CD4-positive, alpha-beta T cell (primary cell): ENCODE measurements around the gene RHPN2. TPM values are rescaled to one million over a fixed set of nuclear protein-coding genes. Genes with fewer than 3 reads are reported as not detected.
A peak's percentile ranks its signal among the peaks of the same experiment; 100 is the strongest.

ENCODE experiments used
- ATAC-seq: fragments of 200-7000 bp; cut with Tn5 transposase; one replicate; pipeline ENCODE4 v1.10.0; 2022; ENCODE audit warnings: mild to moderate bottlenecking; ENCODE audit not compliant: poor library complexity
- CTCF ChIA-PET: fragments of 350-600 bp; sonication (Branson Sonifier 250); formaldehyde crosslinking; loops from one replicate; lab custom pipeline; 2021; ENCODE audit warnings: antibody characterized with exemption, inconsistent platforms; lab: Charles Lee
- POLR2A ChIA-PET: fragments of 350-600 bp; sonication (Branson Sonifier 250); formaldehyde crosslinking; loops from one replicate; lab custom pipeline; 2021; ENCODE audit warnings: antibody characterized with exemption, inconsistent platforms; lab: Charles Lee
- DNase-seq, 14 experiments: peaks; one replicate each; pipeline ENCODE4 v3.0.0-alpha.2; 2013 to 2020; ENCODE audit warnings: mixed read lengths in 2 of 14
- H3K27ac ChIP-seq, 2 donors: one replicate each; pipeline versions ENCODE4 v1.5.1 to v1.7.0; 2013; ENCODE audit warnings: low read length in 2 of 2, low read depth in 1 of 2, mild to moderate bottlenecking in 1 of 2
- H3K27me3 ChIP-seq, 2 experiments: 1 replicate in 1 of 2; 2 replicates in 1 of 2; pipeline versions ENCODE4 v1.6.1 to v1.7.0; 2013; ENCODE audit warnings: low read length in 2 of 2, control low read depth in 1 of 2, mild to moderate bottlenecking in 1 of 2, moderate library complexity in 1 of 2; ENCODE audit not compliant: insufficient read depth in 2 of 2, control insufficient read depth in 1 of 2
- H3K36me3 ChIP-seq: one replicate; pipeline ENCODE4 v1.6.1; 2013; ENCODE audit warnings: low read length, control low read depth; ENCODE audit not compliant: insufficient read depth
- H3K4me1 ChIP-seq: one replicate; pipeline ENCODE4 v1.6.1; 2013; ENCODE audit warnings: low read length, control low read depth; ENCODE audit not compliant: insufficient read depth
- H3K4me3 ChIP-seq: one replicate; pipeline ENCODE4 v1.5.1; 2013; ENCODE audit warnings: mild to moderate bottlenecking, low read length, moderate library complexity
- H3K9me3 ChIP-seq, 2 experiments: 1 replicate in 1 of 2; 2 replicates in 1 of 2; pipeline versions ENCODE4 v1.6.1 to v1.7.0; 2013; ENCODE audit warnings: low read length in 2 of 2, mild to moderate bottlenecking in 2 of 2, control low read depth in 1 of 2, moderate library complexity in 1 of 2; ENCODE audit not compliant: control insufficient read depth in 1 of 2, insufficient read depth in 1 of 2
- H3K27ac Mint-ChIP-seq: one replicate; pipeline ENCODE4 v1.8.0; 2020; ENCODE audit warnings: mixed read lengths
- H3K27me3 Mint-ChIP-seq: one replicate; pipeline ENCODE4 v1.8.0; 2021; ENCODE audit warnings: mixed read lengths
- H3K36me3 Mint-ChIP-seq: one replicate; pipeline ENCODE4 v1.8.0; 2021; ENCODE audit warnings: low read depth, mixed read lengths
- H3K4me1 Mint-ChIP-seq: one replicate; pipeline ENCODE4 v1.8.0; 2021; ENCODE audit warnings: low read depth, mixed read lengths
- H3K4me3 Mint-ChIP-seq: one replicate; pipeline ENCODE4 v1.8.0; 2020; ENCODE audit warnings: mild to moderate bottlenecking, mixed read lengths
- H3K9me3 Mint-ChIP-seq: one replicate; pipeline ENCODE4 v1.8.0; 2020; ENCODE audit warnings: mixed read lengths
- intact Hi-C, 2 experiments: fragments of 100-400 bp; cut with DNase I in 1 of 2; cut with micrococcal nuclease in 1 of 2; formaldehyde crosslinking; loops; one replicate each; pipeline versions ENCODE4 v1.15.1 to v1.9.0; 2023 to 2025; cut with DNase I, micrococcal nuclease
- total RNA-seq, 174 experiments: library from RNA in 2 of 174; stranded (reverse) in 2 of 174; gene quantifications; one replicate each; pipeline ENCODE4 v1.2.3 and lab custom pipeline; 2021 to 2026
- TF ChIP-seq, protein P1 (sequence below): fragments of 200-600 bp; IDR thresholded peaks from one replicate; pipeline ENCODE4 v1.8.0; 2022; ENCODE audit warnings: antibody characterized with exemption, mild to moderate bottlenecking

The RHPN2 gene
- total RNA-seq, 2 experiments from 2014 or later = 0.08 TPM; not detected in 1

DNA sequence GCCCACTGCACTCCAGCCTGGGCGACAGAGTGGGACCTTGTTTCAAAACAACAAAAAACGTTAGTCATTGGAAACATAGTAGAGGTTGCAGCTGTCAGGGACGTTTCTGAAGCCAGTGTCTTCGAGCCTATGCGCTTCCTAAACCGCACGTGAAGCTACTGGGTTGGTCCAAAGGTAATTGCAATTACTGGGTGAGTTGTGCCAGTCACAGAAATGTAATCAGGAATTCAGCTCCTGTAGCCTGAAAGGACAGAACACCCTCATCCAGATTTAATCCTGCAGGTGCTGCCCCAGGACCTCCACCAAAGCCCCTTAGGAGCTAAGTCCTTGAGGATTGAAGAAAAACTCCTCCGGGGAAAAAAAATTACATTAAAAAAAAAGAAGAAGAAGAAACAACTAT, 2.4 kb upstream of the RHPN2 start:
- POLR2A ChIA-PET = no interaction called here
- Histone ChIP-seq H3K36me3 (no peaks in the 10 kb centered on the region), H3K9me3 (peaks cover 0 to 5% of the 10 kb centered on the region in 2 experiments), H3K4me1 (peaks cover 15% of the 10 kb centered on the region), H3K27me3 (peaks cover 14 to 20% of the 10 kb centered on the region in 2 experiments), H3K27ac (no peak overlapping the region), H3K4me3 (no peak overlapping the region)
- Mint-ChIP-seq H3K9me3 (no peaks in the 10 kb centered on the region), H3K27me3 (peaks cover 34% of the 10 kb centered on the region), H3K4me3 (no peak overlapping the region), H3K36me3 (no peaks in the 10 kb centered on the region), H3K27ac (no peak overlapping the region), H3K4me1 (no peaks in the 10 kb centered on the region)
- intact Hi-C loops = no loop called here
- CTCF ChIA-PET = no interaction called here
- TF ChIP-seq, protein P1, sequence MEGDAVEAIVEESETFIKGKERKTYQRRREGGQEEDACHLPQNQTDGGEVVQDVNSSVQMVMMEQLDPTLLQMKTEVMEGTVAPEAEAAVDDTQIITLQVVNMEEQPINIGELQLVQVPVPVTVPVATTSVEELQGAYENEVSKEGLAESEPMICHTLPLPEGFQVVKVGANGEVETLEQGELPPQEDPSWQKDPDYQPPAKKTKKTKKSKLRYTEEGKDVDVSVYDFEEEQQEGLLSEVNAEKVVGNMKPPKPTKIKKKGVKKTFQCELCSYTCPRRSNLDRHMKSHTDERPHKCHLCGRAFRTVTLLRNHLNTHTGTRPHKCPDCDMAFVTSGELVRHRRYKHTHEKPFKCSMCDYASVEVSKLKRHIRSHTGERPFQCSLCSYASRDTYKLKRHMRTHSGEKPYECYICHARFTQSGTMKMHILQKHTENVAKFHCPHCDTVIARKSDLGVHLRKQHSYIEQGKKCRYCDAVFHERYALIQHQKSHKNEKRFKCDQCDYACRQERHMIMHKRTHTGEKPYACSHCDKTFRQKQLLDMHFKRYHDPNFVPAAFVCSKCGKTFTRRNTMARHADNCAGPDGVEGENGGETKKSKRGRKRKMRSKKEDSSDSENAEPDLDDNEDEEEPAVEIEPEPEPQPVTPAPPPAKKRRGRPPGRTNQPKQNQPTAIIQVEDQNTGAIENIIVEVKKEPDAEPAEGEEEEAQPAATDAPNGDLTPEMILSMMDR = no peak
- DNase-seq (no peak), ATAC-seq (no peak)

DNA sequence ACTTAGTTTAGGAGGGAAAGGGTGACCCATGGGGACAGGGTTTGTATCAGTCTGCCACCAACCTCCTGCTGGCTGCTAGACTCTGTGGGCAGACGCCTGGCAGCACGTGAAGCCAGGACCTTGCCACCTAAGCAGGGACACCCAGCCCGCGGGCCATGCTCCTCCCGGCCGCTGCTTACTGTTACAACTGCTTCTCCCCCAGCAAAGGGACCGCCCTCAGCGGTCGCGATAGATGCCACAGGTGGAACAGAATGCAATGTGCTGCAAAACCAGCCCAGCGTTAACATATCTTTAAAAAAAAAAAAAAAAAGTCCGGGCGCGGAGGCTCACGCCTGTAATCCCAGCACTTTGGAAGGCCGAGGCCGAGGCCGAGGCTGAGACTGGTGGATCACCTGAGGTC, 1.9 kb upstream of the RHPN2 start:
- Mint-ChIP-seq H3K36me3 (no peaks in the 10 kb centered on the region), H3K9me3 (no peaks in the 10 kb centered on the region), H3K27ac (no peak overlapping the region), H3K27me3 (peaks cover 40% of the 10 kb centered on the region), H3K4me3 (peak overlapping the region; percentile 49), H3K4me1 (no peaks in the 10 kb centered on the region)
- DNase-seq (no peak), ATAC-seq (no peak)
- H3K36me3 ChIP-seq = no peaks in the 10 kb centered on the region
- TF ChIP-seq, protein P1 = no peak
- ChIA-PET CTCF (no interaction called here), POLR2A (no interaction called here)
- intact Hi-C loops = no loop called here
- H3K9me3 ChIP-seq = peaks cover 0 to 5% of the 10 kb centered on the region in 2 experiments
- no peak overlapping the region for H3K4me3 ChIP-seq
- no peak overlapping the region for H3K27ac ChIP-seq
- H3K4me1 ChIP-seq = peaks cover 15% of the 10 kb centered on the region
- H3K27me3 ChIP-seq = peaks cover 18 to 25% of the 10 kb centered on the region in 2 experiments

DNA sequence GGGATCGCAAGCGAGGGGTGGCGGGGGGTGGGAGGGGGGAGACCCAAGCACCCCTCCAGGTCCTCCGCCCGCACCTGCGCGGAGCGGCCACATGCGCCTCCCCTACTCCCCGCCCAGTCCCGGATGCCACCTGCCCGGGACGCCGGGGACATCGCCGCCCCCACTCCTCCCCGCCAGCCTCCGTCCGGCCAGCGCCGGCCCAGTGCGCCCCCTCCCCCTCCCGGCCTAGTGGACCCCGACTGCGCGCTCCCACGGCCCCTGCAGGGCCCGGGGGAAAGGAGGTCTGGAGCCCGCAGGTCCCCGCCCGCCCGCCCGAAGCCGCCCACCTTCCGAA, 263 bp downstream of the RHPN2 start:
- Mint-ChIP-seq H3K27me3 (peaks cover 49% of the 10 kb centered on the region), H3K27ac (no peak overlapping the region), H3K4me3 (no peak overlapping the region), H3K36me3 (no peaks in the 10 kb centered on the region), H3K9me3 (no peaks in the 10 kb centered on the region), H3K4me1 (no peaks in the 10 kb centered on the region)
- H3K36me3 ChIP-seq = no peaks in the 10 kb centered on the region
- TF ChIP-seq, protein P1 = no peak
- peaks cover 18 to 28% of the 10 kb centered on the region in 2 experiments for H3K27me3 ChIP-seq
- POLR2A ChIA-PET = no interaction called here
- H3K4me1 ChIP-seq = peaks cover 15% of the 10 kb centered on the region
- DNase-seq = peak in 6 of 14 experiments; percentile 9 to 46 (median 25)
- CTCF ChIA-PET = no interaction called here
- peaks cover 0 to 5% of the 10 kb centered on the region in 2 experiments for H3K9me3 ChIP-seq
- peak; percentile 67 for ATAC-seq
- H3K27ac ChIP-seq = no peak overlapping the region
- intact Hi-C loops = no loop called here
- peak overlapping the region; percentile 24 for H3K4me3 ChIP-seq
